ENCODE measurements around the gene BCOR.

GRCh38 chrX:40031911-40032310 is 65.8 kb downstream of the BCOR start:
- TF ChIP-seq, protein P1, sequence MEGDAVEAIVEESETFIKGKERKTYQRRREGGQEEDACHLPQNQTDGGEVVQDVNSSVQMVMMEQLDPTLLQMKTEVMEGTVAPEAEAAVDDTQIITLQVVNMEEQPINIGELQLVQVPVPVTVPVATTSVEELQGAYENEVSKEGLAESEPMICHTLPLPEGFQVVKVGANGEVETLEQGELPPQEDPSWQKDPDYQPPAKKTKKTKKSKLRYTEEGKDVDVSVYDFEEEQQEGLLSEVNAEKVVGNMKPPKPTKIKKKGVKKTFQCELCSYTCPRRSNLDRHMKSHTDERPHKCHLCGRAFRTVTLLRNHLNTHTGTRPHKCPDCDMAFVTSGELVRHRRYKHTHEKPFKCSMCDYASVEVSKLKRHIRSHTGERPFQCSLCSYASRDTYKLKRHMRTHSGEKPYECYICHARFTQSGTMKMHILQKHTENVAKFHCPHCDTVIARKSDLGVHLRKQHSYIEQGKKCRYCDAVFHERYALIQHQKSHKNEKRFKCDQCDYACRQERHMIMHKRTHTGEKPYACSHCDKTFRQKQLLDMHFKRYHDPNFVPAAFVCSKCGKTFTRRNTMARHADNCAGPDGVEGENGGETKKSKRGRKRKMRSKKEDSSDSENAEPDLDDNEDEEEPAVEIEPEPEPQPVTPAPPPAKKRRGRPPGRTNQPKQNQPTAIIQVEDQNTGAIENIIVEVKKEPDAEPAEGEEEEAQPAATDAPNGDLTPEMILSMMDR (conservative IDR thresholded peaks at IDR 0.05; ENCODE audit: low read length): no peak
- no peak for TF ChIP-seq EZH2phosphoT487 (IDR thresholded peaks at IDR 0.05; ENCODE audit: borderline replicate concordance, low read depth, low read length)
